Prostate gland (tissue), 2 donors: Measurements from ENCODE around the gene TF. TPM values are rescaled to one million over a fixed set of nuclear protein-coding genes. Genes with fewer than 3 reads are reported as not detected.
A peak's percentile ranks its signal among the peaks of the same experiment; 100 is the strongest.

Source experiments
- DNase-seq: peaks from one replicate; pipeline ENCODE4 v3.0.0-alpha.2; 2019; ENCODE audit warnings: low spot score
- H3K27ac ChIP-seq, 2 donors: fragments of 200-600 bp; sonication (generic); 2 replicates each; pipeline ENCODE4 v1.5.1; 2017 to 2019
- H3K27me3 ChIP-seq: fragments of 200-600 bp; sonication (generic); replicated peaks from 2 replicates; pipeline ENCODE4 v1.5.1; 2019; ENCODE audit not compliant: insufficient read depth
- H3K36me3 ChIP-seq, 2 donors: fragments of 200-600 bp; sonication (generic); 1 replicate in 1 of 2; 2 replicates in 1 of 2; pipeline versions ENCODE4 v1.5.1 to v1.8.1; 2017 to 2019
- H3K4me1 ChIP-seq: fragments of 200-600 bp; sonication (generic); replicated peaks from 2 replicates; pipeline ENCODE4 v1.5.1; 2019
- H3K4me3 ChIP-seq, 2 donors: fragments of 200-600 bp; sonication (generic); 2 replicates each; pipeline ENCODE4 v1.5.1; 2017 to 2019
- H3K9me3 ChIP-seq: fragments of 200-600 bp; sonication (generic); 2 replicates; pipeline ENCODE4 v1.5.1; 2017
- CTCF ChIP-seq, 4 experiments: fragments of 200-600 bp in 2 of 4; fragments of 450-650 bp in 2 of 4; sonication (generic) in 2 of 4; IDR thresholded peaks; 1 replicate in 3 of 4; 2 replicates in 1 of 4; pipeline ENCODE4 v1.5.1; 2016 to 2019; ENCODE audit warnings: antibody characterized with exemption in 4 of 4, mild to moderate bottlenecking in 2 of 4, moderate library complexity in 2 of 4
- POLR2A ChIP-seq: fragments of 450-650 bp; IDR thresholded peaks from one replicate; pipeline ENCODE4 v1.6.1; 2016; ENCODE audit warnings: antibody characterized with exemption, mild to moderate bottlenecking
- POLR2AphosphoS5 ChIP-seq: sonication (generic); formaldehyde crosslinking; IDR thresholded peaks from one replicate; pipeline ENCODE4 v1.6.1; 2017; ENCODE audit warnings: antibody characterized with exemption
- WGBS: methylation state at CpG from one replicate; pipeline ENCODE4 v1.1.5; 2018; 5-methylcytosine and 5-hydroxymethylcytosine counted together
- intact Hi-C: fragments of 100-400 bp; cut with DNase I; formaldehyde crosslinking; loops from one replicate; pipeline ENCODE4 v1.14.2; 2022
- total RNA-seq, 2 donors: library from RNA; depleted of rRNA; stranded (reverse); fragments of >200 nt; gene quantifications; one replicate each; pipeline ENCODE4 v1.1.0, GENCODE V29; 2016

TF gene
- total RNA-seq, 2 donors from 2014 or later = 15.1 to 57.9 TPM

GRCh38 chr3:133744241-133744640 lies 2.0 kb upstream of the TF start:
- Histone ChIP-seq H3K4me3 (no peak overlapping the region), H3K9me3 (no peaks in the 10 kb centered on the region), H3K36me3 (no peaks in the 10 kb centered on the region), H3K27me3 (no peaks in the 10 kb centered on the region), H3K4me1 (no peaks in the 10 kb centered on the region), H3K27ac (no peak overlapping the region)
- 90% methylated on average over 5 of the region's 5 CpGs for WGBS
- intact Hi-C loops = no loop called here
- DNase-seq = no peak
- TF ChIP-seq CTCF (IDR thresholded peaks at IDR 0.05) (no peak), POLR2A (no peak), POLR2AphosphoS5 (no peak)

GRCh38 chr3:133745108-133745507 lies 1.1 kb upstream of the TF start:
- Histone ChIP-seq H3K4me1 (no peaks in the 10 kb centered on the region), H3K27ac (no peak overlapping the region), H3K36me3 (no peaks in the 10 kb centered on the region), H3K27me3 (no peaks in the 10 kb centered on the region), H3K4me3 (no peak overlapping the region), H3K9me3 (no peaks in the 10 kb centered on the region)
- 91% methylated on average over 4 of the region's 4 CpGs for WGBS
- TF ChIP-seq POLR2AphosphoS5 (no peak), CTCF (IDR thresholded peaks at IDR 0.05) (no peak), POLR2A (no peak)
- no peak for DNase-seq
- intact Hi-C loops = no loop called here

GRCh38 chr3:133746712-133747066 lies 496 bp downstream of the TF start:
- H3K4me3 ChIP-seq = peak overlapping the region in 1 of 2 donors; percentile 10
- no peak for TF ChIP-seq CTCF (IDR thresholded peaks at IDR 0.05)
- TF ChIP-seq POLR2A = no peak
- TF ChIP-seq POLR2AphosphoS5 = no peak
- intact Hi-C loops = no loop called here
- DNase-seq = no peak
- H3K27ac ChIP-seq = no peak overlapping the region
- no peaks in the 10 kb centered on the region for H3K4me1 ChIP-seq
- H3K36me3 ChIP-seq = no peaks in the 10 kb centered on the region
- 58% methylated on average over 8 of the region's 8 CpGs for WGBS
- H3K9me3 ChIP-seq = no peaks in the 10 kb centered on the region
- H3K27me3 ChIP-seq = no peaks in the 10 kb centered on the region

- WGBS = 100% methylated on average over 1 of the region's 1 CpG
- H3K9me3 ChIP-seq = no peaks in the 10 kb centered on the region
- no peak for DNase-seq
- no peaks in the 10 kb centered on the region for H3K27me3 ChIP-seq
- H3K27ac ChIP-seq = no peak overlapping the region
- no peak for TF ChIP-seq CTCF (IDR thresholded peaks at IDR 0.05)
- no peak for TF ChIP-seq POLR2A
- no peak for TF ChIP-seq POLR2AphosphoS5
- no peaks in the 10 kb centered on the region for H3K4me1 ChIP-seq
- no peaks in the 10 kb centered on the region for H3K36me3 ChIP-seq
- no peak overlapping the region for H3K4me3 ChIP-seq
- intact Hi-C loops = no loop called here
Observed at GRCh38 chr3:133747373-133747772, 1.2 kb downstream of the TF start.

GRCh38 chr3:133747907-133748639 lies 1.9 kb downstream of the TF start:
- no peaks in the 10 kb centered on the region for H3K27me3 ChIP-seq
- no peak overlapping the region for H3K27ac ChIP-seq
- no peak for DNase-seq
- TF ChIP-seq POLR2AphosphoS5 = no peak
- TF ChIP-seq CTCF (IDR thresholded peaks at IDR 0.05) = no peak
- TF ChIP-seq POLR2A = no peak
- WGBS = 96% methylated on average over 12 of the region's 12 CpGs
- H3K36me3 ChIP-seq = no peaks in the 10 kb centered on the region
- no peaks in the 10 kb centered on the region for H3K4me1 ChIP-seq
- H3K4me3 ChIP-seq = no peak overlapping the region
- intact Hi-C loops = no loop called here
- no peaks in the 10 kb centered on the region for H3K9me3 ChIP-seq
